SK-N-SH (cell line): ENCODE data around the gene USP15.

Experiments
- CTCF ChIP-seq: fragments of 200-600 bp; sonication (generic); IDR thresholded peaks from 2 replicates; pipeline ENCODE4 v1.6.1; 2017; ENCODE audit warnings: antibody characterized with exemption, mild to moderate bottlenecking, moderate library complexity
- ELF1 ChIP-seq: IDR thresholded peaks from 2 replicates; pipeline ENCODE4 v1.4.0; 2012
- EP300 ChIP-seq, 2 experiments: IDR thresholded peaks; 2 replicates each; pipeline versions ENCODE4 v1.4.0 to v1.6.1; 2012; ENCODE audit warnings: borderline replicate concordance in 1 of 2, low read depth in 1 of 2, low read length in 1 of 2
- EZH2phosphoT487 ChIP-seq: fragments of 200-600 bp; sonication (generic); IDR thresholded peaks from 2 replicates; pipeline ENCODE4 v1.6.1; 2017; ENCODE audit warnings: low read depth, mixed run types, mild to moderate bottlenecking, antibody characterized with exemption, moderate library complexity, borderline replicate concordance
- MAX ChIP-seq: IDR thresholded peaks from 2 replicates; pipeline ENCODE4 v1.4.0; 2012; ENCODE audit warnings: low read depth
- SMC3 ChIP-seq: IDR thresholded peaks from 2 replicates; pipeline ENCODE4 v1.6.1; 2012; ENCODE audit warnings: low read depth, low read length, improper control_type of control experiment
- TAF1 ChIP-seq: IDR thresholded peaks from 2 replicates; pipeline ENCODE4 v1.6.1; 2012; ENCODE audit warnings: low read depth, mild to moderate bottlenecking, low read length, moderate library complexity, borderline replicate concordance
- USF1 ChIP-seq: IDR thresholded peaks from 2 replicates; pipeline ENCODE4 v1.4.0; 2012; ENCODE audit warnings: low read depth, borderline replicate concordance
- TF ChIP-seq, protein P1 (sequence below): IDR thresholded peaks from 2 replicates; pipeline ENCODE4 v1.4.0; 2012; ENCODE audit warnings: low read depth, borderline replicate concordance
- TF ChIP-seq, protein P2 (sequence below): fragments of 150-350 bp; IDR thresholded peaks from 2 replicates; pipeline ENCODE4 v1.6.1; 2017; ENCODE audit warnings: antibody characterized with exemption, low read length, low read depth, borderline replicate concordance
- TF ChIP-seq, protein P3 (sequence below): IDR thresholded peaks from 2 replicates; pipeline ENCODE4; 2012

DNA sequence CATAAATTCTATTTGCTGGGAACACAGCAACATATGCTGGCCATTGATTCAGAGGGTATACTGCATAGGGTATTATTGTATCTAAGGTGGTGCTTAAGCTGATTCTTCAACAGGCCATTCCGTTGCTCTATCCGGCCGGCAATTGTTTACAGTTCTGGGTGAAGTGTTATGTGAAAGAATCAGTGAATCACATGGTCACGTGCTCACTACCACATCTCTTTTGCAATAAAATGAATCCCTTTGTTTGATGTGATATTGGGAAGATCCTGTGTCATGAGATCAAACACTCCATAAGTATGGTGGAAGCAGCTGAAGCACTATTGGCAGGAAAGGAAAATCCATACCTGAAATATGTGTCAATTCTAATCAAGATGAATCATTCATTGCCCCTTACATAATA, 7.6 kb upstream of the USP15 start:
- TF ChIP-seq ELF1 (no peak), TAF1 (no peak), CTCF (no peak), USF1 (no peak), MAX (no peak), EZH2phosphoT487 (no peak), EP300 (IDR thresholded peaks at IDR 0.05; ENCODE audit: borderline replicate concordance in 1 of 2, low read depth in 1 of 2, low read length in 1 of 2) (no peak), SMC3 (no peak)
- TF ChIP-seq, protein P1, sequence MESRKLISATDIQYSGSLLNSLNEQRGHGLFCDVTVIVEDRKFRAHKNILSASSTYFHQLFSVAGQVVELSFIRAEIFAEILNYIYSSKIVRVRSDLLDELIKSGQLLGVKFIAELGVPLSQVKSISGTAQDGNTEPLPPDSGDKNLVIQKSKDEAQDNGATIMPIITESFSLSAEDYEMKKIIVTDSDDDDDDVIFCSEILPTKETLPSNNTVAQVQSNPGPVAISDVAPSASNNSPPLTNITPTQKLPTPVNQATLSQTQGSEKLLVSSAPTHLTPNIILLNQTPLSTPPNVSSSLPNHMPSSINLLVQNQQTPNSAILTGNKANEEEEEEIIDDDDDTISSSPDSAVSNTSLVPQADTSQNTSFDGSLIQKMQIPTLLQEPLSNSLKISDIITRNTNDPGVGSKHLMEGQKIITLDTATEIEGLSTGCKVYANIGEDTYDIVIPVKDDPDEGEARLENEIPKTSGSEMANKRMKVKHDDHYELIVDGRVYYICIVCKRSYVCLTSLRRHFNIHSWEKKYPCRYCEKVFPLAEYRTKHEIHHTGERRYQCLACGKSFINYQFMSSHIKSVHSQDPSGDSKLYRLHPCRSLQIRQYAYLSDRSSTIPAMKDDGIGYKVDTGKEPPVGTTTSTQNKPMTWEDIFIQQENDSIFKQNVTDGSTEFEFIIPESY = no peak
- TF ChIP-seq, protein P2, sequence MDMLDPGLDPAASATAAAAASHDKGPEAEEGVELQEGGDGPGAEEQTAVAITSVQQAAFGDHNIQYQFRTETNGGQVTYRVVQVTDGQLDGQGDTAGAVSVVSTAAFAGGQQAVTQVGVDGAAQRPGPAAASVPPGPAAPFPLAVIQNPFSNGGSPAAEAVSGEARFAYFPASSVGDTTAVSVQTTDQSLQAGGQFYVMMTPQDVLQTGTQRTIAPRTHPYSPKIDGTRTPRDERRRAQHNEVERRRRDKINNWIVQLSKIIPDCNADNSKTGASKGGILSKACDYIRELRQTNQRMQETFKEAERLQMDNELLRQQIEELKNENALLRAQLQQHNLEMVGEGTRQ = no peak
- TF ChIP-seq, protein P3, sequence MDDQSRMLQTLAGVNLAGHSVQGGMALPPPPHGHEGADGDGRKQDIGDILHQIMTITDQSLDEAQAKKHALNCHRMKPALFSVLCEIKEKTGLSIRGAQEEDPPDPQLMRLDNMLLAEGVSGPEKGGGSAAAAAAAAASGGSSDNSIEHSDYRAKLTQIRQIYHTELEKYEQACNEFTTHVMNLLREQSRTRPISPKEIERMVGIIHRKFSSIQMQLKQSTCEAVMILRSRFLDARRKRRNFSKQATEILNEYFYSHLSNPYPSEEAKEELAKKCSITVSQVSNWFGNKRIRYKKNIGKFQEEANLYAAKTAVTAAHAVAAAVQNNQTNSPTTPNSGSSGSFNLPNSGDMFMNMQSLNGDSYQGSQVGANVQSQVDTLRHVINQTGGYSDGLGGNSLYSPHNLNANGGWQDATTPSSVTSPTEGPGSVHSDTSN = no peak
